HepG2 (cell line): ENCODE data around the gene DNAJC11. TPM values are rescaled to one million over a fixed set of nuclear protein-coding genes. Genes with fewer than 3 reads are reported as not detected.

Source experiments
- ADNP ChIP-seq: sonication (generic); formaldehyde crosslinking; IDR thresholded peaks from 2 replicates; pipeline ENCODE4 v1.4.0; 2020; ENCODE audit warnings: missing genetic modification reagents
- AKAP8 ChIP-seq: sonication (generic); formaldehyde crosslinking; IDR thresholded peaks from 2 replicates; pipeline ENCODE4 v1.5.1; 2020; ENCODE audit warnings: mild to moderate bottlenecking, missing genetic modification reagents
- GLI4 ChIP-seq: sonication (generic); formaldehyde crosslinking; IDR thresholded peaks from 2 replicates; pipeline ENCODE4 v1.5.1; 2020; ENCODE audit warnings: missing genetic modification reagents, mild to moderate bottlenecking, moderate library complexity, borderline replicate concordance
- HNF1B ChIP-seq: sonication (generic); formaldehyde crosslinking; IDR thresholded peaks from 2 replicates; pipeline ENCODE4 v1.5.1; 2020; ENCODE audit warnings: mild to moderate bottlenecking, moderate library complexity, missing genetic modification reagents
- HOXA3 ChIP-seq: sonication (generic); formaldehyde crosslinking; IDR thresholded peaks from 2 replicates; pipeline ENCODE4 v1.5.0; 2020; ENCODE audit warnings: missing genetic modification reagents
- MLX ChIP-seq: IDR thresholded peaks from 2 replicates; pipeline ENCODE4 v1.6.1; 2016
- NFE2L2 ChIP-seq: fragments of 150-350 bp; IDR thresholded peaks from 2 replicates; pipeline ENCODE4 v1.6.1; 2014; ENCODE audit warnings: low read length
- NFKB2 ChIP-seq: sonication (generic); formaldehyde crosslinking; IDR thresholded peaks from 2 replicates; pipeline ENCODE4 v1.4.0; 2020; ENCODE audit warnings: missing genetic modification reagents, borderline replicate concordance
- SNAPC4 ChIP-seq: sonication (generic); formaldehyde crosslinking; IDR thresholded peaks from 2 replicates; pipeline ENCODE4 v1.4.0; 2020; ENCODE audit warnings: mild to moderate bottlenecking, missing genetic modification reagents
- TP53 ChIP-seq: sonication (generic); formaldehyde crosslinking; conservative IDR thresholded peaks from 2 replicates; pipeline ENCODE4 v1.4.0; 2020; ENCODE audit warnings: missing genetic modification reagents
- USF2 ChIP-seq, 2 experiments: sonication (generic) in 1 of 2; formaldehyde crosslinking in 1 of 2; IDR thresholded peaks; 2 replicates each; pipeline versions ENCODE4 v1.5.1 to v1.6.1; 2011 to 2020; ENCODE audit warnings: borderline replicate concordance in 1 of 2, low read depth in 1 of 2, low read length in 1 of 2, mild to moderate bottlenecking in 1 of 2, missing genetic modification reagents in 1 of 2, moderate library complexity in 1 of 2
- ZNF225 ChIP-seq: sonication (generic); formaldehyde crosslinking; IDR thresholded peaks from 2 replicates; pipeline ENCODE4 v1.4.0; 2020; ENCODE audit warnings: mild to moderate bottlenecking, missing genetic modification reagents
- ZNF577 ChIP-seq: sonication (generic); formaldehyde crosslinking; IDR thresholded peaks from 2 replicates; pipeline ENCODE4 v1.4.0; 2020; ENCODE audit warnings: mild to moderate bottlenecking, low read depth, missing genetic modification reagents, borderline replicate concordance
- ZXDC ChIP-seq: sonication (generic); formaldehyde crosslinking; IDR thresholded peaks from 2 replicates; pipeline ENCODE4 v1.5.0; 2020; ENCODE audit warnings: mild to moderate bottlenecking, missing genetic modification reagents
- polyA plus RNA-seq, 8 experiments: library from polyadenylated mRNA; depleted of rRNA in 3 of 8; stranded (reverse) in 7 of 8; unstranded in 1 of 8; fragments of >200 nt; fragmentation: Illumina TruSeq in 4 of 8; extraction: Trizol in 4 of 8; gene quantifications; 2 replicates each; pipeline versions ENCODE4 v1.2.1 to v1.2.3, GENCODE V29; 2011 to 2016; ENCODE audit warnings: low read depth in 4 of 8, missing spikeins in 1 of 8, mixed read lengths in 1 of 8; ENCODE audit not compliant: insufficient read depth in 1 of 8
- total RNA-seq, 5 experiments: library from RNA; depleted of rRNA; stranded (reverse); fragments of >200 nt; fragmentation: Illumina TruSeq; extraction: Trizol; gene quantifications; 2 replicates each; pipeline ENCODE4 v1.2.3, GENCODE V29; 2016; ENCODE audit warnings: low read depth in 1 of 5

The DNAJC11 gene
- total and polyA plus RNA-seq, 2 of the 13 experiments (the other 11 are each of a cell fraction or from before 2014, with no cell fraction given) = 25.1 to 47.6 TPM

GRCh38 chr1:6601049-6601922 is 100.3 kb downstream of the DNAJC11 start (continued):
- peak; percentile 5; the same call in 1 of the 2 replicates for TF ChIP-seq ZXDC
- TF ChIP-seq SNAPC4 = peak; percentile 58; the same call in 1 of the 2 replicates
- no peak for TF ChIP-seq NFKB2 (CRISPR knock-in tag)
- 0 out of 2 replicates have a peak, but pooled peaks have one; percentile 6 for TF ChIP-seq HOXA3 (CRISPR knock-in tag)
- peak; percentile 84 for TF ChIP-seq NFE2L2
- 0 out of 2 replicates have a peak, but pooled peaks have one; percentile 21 for TF ChIP-seq MLX (CRISPR knock-in tag)
- no peak for TF ChIP-seq ADNP (CRISPR knock-in tag)
- peak; percentile 41; the same call in 1 of the 2 replicates for TF ChIP-seq HNF1B (CRISPR knock-in tag)
- TF ChIP-seq USF2 (IDR thresholded peaks at IDR 0.05; ENCODE audit: low read depth, low read length) = peak; percentile 81
- peak; percentile 81 for TF ChIP-seq USF2 (CRISPR knock-in tag; IDR thresholded peaks at IDR 0.05; ENCODE audit: borderline replicate concordance)
- TF ChIP-seq ZNF577 (CRISPR knock-in tag) = no peak
- TF ChIP-seq ZNF225 (CRISPR knock-in tag) = no peak
- TF ChIP-seq AKAP8 = 0 out of 2 replicates have a peak, but pooled peaks have one; percentile 6
- no peak for TF ChIP-seq TP53 (CRISPR knock-in tag)
- 0 out of 2 replicates have a peak, but pooled peaks have one; percentile 70 for TF ChIP-seq GLI4 (CRISPR knock-in tag)
